Bone marrow (tissue), 2 donors: ENCODE results near the gene COL4A6.

ENCODE experiments used
- DNase-seq, 2 donors: peaks; one replicate each; lab custom pipeline; 2025; lab: John Stamatoyannopoulos, UW

Gene COL4A6

DNA sequence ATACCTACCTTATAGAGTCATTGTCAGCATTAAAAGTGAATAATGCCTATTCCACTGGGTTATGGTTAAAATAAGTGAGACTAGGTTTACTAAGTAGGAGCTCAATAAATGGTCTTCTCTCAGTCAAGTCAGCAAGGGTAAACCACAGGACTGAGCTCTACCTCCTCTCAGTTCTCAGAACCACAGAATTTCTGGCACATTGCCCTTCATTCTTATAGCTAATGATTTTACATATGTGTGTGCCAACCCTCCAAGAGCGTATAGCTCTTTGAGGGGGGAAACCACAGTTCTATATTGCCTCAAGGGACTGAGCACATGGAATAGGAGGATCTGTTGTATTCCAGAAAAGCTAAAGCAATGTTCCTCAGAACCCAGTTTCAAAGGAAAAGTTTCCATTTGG lies 221.8 kb downstream of the COL4A6 start:
- no peak for DNase-seq

DNA sequence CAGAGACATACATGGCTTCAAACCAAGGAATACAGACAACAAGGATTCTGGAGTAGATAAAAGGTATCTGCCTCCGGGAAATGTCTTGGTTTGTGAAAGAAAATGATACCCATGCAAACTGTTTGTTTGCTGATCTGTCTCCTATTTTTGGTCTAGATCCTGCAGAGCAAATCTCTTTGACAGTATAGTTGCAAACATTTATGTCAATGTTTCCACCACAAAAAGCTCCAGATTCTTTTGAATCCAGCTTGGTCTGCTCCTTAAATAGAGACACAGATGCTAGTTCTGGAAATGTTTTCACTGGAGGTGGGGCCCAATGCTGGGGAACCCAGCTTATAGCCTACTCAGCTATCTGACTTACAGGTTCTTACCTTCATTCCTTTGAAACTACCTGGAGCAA lies 226.9 kb downstream of the COL4A6 start:
- no peak for DNase-seq

DNA sequence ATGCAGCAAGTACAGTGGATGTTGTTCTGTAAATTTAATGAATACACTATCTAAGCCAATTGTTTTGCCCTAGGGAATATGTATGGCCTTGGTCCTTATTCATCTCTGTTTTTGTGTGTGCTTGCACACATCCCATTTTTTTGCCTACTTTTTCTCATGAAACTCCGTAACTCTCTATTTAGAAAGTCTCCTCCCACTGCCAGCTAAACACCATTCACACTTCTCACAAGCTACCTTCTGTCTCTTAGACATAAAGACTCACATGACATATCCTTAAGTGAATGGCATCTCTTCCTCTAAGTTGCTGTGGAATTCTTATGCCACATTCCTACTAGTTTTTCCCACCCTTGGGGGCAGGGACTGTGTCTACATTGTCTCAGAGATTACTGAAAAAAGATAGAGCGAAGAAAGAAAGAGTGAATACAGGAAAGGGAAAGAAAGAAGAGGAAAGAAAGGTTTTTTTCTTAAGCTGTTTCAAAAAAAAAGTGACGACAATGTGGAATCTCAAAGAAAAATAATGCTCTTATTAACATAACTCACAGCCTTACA lies 229.1 kb downstream of the COL4A6 start:
- DNase-seq = no peak

- DNase-seq = no peak
Measured at GRCh38 chrX:108203540-108203939, 234.7 kb downstream of the COL4A6 start.

DNA sequence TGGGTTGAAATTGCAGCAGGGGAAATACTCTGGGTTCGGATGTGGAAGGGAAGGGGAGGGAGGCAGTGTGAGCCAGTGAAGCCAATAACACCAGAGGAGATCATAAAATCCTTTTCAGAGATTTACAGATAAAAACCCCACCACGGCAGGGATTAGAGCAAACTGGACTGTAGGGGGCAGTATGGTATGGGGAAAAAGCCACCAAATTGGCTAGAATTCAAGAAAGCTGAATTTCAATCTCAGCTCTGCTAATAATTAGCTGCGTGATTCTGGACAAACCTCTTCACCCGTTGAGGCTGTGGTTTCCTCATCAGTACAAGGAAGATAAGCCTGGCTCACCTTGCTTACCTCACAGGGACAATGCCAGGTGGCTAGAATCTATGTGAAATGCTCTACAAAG lies 238.5 kb downstream of the COL4A6 start:
- DNase-seq = no peak

DNA sequence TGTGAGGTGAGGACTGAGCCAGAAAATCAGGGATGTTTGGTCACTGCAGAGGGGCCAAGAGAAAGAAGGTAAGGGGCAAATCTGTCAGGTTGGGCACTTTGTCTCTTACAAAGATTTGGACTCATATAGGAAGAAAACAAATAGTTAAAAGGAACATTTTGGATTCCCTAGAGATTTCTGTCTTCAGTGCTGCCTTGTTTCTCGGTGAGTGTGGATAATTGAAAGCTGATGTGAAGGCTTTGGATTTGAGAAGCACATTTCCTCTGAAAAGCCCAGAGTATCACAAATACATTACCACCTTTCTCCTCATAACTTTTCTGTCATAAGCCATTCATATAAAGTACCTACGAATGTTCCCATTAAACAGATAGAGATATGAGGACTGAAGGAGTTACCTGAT lies 239.2 kb downstream of the COL4A6 start:
- DNase-seq = no peak

DNA sequence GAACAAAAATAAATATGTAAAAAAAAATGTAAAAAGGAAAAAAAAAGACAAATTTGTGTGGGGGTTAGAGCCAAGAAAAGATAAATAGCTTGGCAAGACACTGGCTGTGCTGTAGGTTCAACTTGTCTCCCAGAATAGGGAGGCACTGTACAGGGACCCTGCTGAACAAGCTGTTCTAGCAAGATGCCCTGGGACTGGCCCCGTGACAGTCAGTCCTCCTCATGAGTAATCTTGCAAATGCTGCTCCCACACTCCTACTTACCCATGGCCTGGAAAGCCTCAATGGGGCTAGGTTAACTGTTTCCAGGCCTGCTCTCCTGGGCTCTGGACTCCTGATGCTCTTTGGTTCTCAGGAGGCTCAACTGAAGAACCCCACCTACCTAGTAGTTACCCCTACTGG lies 239.8 kb downstream of the COL4A6 start:
- no peak for DNase-seq

GRCh38 chrX:108186811-108187210 lies 251.4 kb downstream of the COL4A6 start:
- no peak for DNase-seq

DNA sequence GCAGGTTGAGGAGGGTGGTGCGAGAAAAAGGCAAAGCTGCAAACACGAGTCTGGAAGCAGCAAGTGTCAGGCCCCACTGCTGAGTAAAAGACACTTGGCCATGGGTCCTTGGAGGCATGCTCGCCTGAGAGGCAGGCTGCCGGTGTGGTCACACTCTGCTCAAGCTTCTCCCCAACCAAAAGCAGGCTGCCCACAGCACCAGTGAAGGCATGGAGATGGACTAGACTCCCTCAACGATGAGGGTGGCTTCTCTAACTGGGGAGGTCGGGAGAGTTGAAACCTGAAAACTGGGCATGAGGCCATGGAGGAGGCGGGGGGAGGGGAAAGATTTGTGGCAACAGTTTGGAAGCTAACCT lies 260.1 kb downstream of the COL4A6 start:
- DNase-seq = no peak

- DNase-seq = no peak
Measured at GRCh38 chrX:108177351-108178142, 260.7 kb downstream of the COL4A6 start.

DNA sequence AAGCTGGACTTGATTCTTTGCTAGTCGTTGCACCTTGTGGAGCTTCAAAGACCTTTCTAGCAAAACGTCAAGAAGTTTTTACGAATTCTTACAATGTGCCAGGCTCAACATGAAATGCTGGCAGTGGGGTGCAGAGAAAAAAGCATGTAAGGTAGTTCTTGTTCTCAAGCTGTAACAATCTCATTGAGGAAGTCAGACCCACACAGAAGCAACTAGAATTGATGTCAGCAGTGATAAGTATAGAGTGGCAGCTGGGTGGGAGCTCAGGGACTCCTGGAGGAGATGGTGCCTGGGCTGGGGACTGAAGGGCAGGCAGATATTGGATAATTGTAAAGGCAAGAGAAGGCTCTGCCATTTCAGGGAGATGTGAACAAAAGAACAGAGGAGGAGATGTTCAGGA lies 264.3 kb downstream of the COL4A6 start:
- no peak for DNase-seq

- no peak for DNase-seq
Measured at GRCh38 chrX:108171671-108172070, 266.6 kb downstream of the COL4A6 start.

DNA sequence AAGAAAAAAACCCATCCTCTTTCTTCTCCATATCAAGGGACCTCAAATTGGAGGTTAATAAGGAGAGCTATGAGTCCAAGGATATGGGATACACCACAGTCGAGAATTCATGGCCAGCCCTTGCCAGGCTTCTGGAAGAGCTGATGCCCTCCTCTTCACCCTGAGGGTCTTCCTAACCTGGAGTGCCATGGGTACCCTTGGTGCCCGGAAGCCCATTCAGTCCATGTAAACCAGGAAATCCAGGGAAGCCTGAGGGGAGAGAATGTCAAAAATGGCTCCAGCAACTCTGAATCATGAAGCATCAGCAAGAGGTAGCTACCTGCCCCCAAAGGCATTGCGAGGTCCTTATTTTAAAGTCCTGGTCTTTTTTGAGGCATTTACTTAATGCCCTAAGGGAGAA lies 268.5 kb downstream of the COL4A6 start:
- no peak for DNase-seq

DNA sequence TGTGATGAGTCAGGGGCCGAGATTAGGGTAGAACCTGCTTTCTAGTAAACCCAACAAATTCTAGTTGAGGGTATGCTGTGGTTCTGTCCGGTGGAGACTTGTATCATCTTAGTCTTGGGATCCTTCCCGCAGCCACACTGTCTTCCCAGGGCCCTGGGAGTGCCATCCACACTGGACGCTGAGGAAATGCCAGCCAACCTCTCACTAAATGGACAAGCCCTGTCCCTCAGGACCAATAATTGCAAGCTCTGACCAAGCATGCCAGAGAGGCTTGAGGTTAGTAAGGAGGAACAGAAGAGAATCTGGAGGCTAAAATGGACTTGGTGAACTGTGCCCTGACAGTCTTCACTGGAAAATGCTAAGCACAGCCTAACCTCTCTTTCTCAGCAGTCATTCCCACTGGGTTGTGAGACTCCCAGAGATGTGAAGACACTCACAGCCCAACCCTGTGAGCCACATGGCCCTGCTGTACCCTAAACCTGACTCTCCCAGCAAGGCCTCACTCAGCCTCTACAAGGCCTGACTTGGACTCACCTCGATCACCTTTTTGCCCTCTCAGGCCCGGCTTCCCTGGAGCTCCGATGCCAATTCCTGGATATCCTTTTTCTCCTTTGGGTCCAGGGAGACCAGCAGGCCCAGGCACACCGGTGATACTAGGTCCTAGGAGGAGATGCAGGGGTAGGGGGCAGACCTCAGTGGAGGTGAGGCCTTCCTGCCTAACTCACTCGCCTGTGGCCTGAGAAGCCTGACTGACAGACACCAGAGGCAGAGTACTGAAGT lies 269.1 kb downstream of the COL4A6 start:
- no peak for DNase-seq

- no peak for DNase-seq
Measured at GRCh38 chrX:108167211-108167872, 270.9 kb downstream of the COL4A6 start.

DNA sequence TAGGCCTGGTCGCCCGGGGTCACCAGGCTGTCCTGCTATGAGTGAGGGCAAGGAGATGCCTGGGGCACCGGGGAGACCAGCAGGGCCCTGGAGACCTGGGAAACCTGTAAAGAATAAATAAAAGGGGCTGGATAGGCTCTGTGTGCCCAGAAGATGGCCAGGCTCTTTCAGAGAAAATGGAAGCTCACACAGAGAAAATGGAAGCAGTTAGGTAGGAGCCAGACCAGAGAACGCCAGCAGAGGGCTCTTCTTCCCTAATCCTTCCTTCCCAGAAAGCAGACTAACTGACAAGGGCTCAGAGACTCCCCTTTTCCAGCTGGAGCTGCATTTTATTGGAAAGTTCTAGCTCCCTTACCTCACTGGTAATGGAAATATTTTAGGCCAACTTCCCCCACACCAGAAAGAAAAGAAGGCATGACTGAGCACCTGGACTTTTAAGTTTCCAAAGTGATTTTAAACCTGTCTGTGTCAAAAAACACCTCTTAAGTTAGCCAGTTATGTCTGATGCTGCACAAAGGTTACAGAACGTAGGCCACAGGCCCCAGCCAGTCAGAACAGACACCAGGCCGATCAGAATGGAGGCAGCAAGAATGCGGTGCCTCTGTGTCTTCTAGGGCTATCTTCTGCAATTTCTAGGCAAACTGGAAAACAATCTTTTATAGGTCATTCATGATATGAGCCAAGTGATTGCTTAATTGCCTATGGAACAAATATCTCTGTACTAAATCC lies 272.7 kb downstream of the COL4A6 start:
- no peak for DNase-seq

- DNase-seq = no peak
Measured at GRCh38 chrX:108163333-108164082, 274.7 kb downstream of the COL4A6 start.

DNA sequence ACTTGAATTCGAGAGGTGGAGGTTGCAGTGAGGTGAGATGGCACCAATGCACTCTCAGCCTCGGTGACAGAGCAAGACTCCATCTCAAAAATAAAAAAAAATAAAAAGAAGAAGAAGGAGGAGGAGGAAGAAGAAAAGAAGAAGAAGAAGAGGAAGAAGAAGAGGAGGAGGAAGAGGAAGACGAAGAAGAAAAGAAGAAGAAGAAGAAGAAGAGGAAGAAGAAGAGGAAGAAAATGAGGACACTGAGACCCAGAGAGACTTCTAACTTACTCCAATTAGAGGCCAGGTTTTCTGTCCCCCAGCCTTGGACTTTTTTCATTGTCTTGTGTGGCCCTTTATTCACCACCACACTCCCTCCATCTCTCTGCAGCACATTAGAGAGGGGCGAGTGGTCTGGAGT lies 276.0 kb downstream of the COL4A6 start:
- no peak for DNase-seq

DNA sequence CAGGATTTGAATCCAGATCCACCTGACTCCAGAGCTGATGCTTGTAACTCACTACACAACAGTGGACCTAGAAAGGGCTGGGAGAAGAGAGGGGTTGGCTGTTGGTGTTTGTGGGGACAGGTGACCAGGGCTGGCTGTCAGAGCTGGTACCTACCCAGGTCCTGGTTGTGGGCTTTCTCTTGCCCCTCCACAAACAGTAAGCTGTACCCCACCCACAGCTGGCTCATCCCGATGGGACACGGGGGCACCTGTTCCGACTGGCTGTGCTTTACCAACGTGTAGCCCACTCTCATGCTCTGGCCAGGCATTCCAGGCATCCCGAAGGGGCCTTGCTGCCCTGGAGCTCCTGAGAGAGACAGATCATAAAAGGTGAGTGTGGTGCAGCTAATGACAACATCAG lies 277.9 kb downstream of the COL4A6 start:
- DNase-seq = no peak

GRCh38 chrX:108159028-108159670 lies 279.1 kb downstream of the COL4A6 start:
- no peak for DNase-seq

GRCh38 chrX:108157628-108158027 lies 280.6 kb downstream of the COL4A6 start:
- DNase-seq = no peak
